Forelimb muscle (tissue), 1 donor: ENCODE measurements around the gene IL31. TPM values are rescaled to one million over a fixed set of nuclear protein-coding genes. Genes with fewer than 3 reads are reported as not detected.

Experiments
- DNase-seq: peaks from one replicate; pipeline ENCODE4 v3.0.0-alpha.2; 2013; ENCODE audit warnings: low read depth
- polyA plus RNA-seq: library from polyadenylated mRNA; unstranded; fragments of 120-200 nt; gene quantifications from one replicate; pipeline ENCODE4 v1.2.1, GENCODE V29; 2013; ENCODE audit not compliant: insufficient read length

The IL31 gene
- polyA plus RNA-seq, 1 donor = not detected

DNA sequence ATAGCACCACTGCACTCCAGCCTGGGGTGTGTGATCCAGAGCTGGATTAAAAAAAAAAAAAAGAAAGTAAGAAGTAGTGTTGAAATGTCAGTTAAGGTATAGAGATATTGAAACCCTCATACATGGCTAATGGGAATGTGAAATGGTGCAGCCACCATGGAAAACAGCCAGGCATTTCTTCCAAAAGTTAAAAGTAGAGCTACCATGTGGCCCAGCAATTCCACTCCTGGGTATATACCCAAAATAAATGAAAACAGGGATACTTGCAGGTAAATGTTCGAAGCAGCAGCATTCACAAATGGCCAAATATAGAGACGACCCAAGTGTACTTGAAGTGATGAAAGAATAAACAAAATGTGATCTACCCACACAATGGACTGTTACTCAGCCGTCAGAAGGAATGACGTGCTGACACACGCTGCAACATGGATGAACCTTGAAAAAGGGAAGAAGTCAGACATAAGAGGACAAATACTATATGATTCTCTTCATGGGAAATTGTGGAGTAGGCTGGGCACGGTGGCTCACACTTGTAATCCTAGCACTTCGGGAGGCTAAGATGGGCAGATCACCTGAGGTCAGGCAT is 15.2 kb downstream of the IL31 start:
- DNase-seq = no peak

DNA sequence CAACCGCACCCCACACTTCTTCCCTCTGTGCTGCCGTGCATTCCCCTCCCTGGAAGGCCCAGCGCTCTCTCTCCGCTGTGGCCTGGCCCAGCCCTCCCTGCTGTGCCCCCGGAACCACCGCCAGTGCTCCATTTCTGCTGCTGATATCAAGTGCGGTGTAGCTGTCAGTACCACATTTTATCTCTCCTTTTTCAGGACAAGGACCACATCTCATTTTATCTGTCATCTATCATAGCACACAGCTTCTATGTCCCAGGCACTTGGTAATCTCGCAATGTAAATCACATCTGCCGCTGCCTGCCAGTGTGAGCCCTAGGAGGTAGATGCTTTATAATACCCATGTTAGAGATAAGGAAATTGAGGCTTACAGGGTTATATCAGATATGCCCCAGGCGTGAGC is 18.3 kb downstream of the IL31 start:
- no peak for DNase-seq

DNA sequence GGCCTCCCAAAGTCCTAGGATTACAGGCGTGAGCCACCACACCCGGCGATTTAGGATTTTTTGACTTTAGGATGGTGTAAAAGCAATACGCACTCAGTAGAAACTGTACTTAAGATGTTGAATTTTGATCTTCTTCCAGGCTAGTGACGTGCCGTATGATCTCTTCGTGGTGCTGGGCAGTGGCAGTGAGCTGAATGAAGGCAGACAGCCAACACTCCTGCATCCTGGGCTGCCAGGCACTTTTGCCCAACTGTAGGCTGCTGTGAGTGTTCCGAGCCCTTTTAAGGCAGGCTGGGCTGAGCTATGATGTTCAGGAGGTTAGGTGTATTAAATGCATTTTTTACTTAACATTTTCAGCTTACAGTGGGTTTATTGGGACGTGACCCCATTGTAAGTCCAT is 21.3 kb downstream of the IL31 start:
- no peak for DNase-seq

DNA sequence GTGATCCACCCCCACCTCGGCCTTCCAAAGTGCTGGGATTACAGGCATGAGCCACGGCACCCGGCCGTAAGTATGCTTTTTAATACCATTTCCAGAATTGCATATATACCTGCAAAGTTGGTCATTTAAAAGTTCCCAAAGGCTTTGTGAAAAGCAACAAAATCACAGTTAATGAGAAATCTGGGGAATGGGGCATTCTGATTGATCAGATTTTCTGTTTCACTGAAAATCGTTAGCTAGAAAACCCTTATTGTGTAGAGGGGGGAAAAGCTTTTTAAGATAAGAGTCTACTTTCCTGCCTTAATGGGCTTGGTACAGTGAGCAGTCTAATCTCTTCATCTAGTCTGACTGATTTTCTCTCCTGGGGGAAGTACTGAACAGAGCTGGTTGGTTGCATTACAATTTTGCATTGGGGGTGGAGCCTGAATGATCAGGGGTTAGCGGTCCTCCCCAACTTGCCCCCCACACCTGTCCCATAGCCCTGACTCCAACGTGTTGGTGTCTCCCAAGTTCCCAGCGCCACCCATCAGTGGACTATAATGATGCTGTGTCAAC is 23.8 kb downstream of the IL31 start:
- DNase-seq = no peak

DNA sequence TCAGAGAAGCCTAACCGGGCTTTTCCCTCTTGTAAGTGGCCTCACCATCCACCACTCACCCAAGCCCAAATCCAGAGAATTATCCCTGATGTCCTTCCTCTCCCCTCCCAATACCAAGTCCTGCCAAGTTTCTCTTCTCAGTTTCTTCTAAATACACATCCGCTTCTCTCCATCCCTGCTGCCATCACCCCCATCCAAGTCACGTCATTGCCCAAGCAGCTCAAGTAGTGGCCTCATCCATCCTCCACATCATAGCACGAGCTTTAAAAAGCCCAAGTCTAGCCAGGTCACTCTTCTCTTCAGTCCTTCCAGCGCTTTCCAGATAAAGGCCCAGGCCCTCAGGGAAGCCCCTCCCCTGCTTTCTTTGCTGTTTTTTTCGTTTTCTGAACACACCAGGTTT is 25.4 kb downstream of the IL31 start:
- no peak for DNase-seq

DNA sequence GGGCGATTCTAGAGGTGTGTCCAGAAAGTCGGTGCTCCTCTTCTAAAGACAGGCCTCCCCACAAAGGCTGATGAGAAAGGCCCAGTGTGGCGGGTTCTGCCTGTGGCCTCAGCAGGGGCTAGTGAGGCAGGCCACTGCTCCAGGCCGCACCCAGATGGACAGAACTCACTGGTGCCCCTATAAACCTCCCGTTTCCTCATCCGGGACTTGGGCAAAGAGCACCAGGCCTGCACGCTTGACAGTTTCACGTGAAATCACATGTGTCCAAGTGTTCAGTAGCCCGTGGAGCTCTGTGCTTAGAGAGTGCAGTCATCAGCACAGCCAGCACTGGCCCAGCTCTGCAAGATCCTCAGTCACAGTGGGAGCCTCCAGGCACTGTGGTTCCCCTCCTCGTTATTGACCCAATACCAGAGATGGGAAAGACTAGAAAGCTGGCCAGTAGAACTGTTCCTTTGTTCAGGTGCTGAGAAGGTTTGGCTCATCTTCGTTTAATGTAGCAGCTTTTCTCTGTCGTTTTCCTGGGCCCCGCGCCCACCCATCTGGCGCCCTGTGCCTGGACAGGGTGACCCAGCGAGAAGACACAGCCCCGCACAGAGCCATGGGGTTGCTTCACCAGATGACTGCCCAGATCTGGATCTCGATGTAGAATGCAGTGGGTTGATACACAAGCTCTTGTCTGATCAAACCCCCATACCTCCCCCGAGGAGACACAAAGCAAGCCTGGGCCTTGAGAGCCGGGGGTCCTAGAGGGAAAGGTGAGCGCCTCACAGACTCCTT is 26.3 kb downstream of the IL31 start:
- no peak for DNase-seq

DNA sequence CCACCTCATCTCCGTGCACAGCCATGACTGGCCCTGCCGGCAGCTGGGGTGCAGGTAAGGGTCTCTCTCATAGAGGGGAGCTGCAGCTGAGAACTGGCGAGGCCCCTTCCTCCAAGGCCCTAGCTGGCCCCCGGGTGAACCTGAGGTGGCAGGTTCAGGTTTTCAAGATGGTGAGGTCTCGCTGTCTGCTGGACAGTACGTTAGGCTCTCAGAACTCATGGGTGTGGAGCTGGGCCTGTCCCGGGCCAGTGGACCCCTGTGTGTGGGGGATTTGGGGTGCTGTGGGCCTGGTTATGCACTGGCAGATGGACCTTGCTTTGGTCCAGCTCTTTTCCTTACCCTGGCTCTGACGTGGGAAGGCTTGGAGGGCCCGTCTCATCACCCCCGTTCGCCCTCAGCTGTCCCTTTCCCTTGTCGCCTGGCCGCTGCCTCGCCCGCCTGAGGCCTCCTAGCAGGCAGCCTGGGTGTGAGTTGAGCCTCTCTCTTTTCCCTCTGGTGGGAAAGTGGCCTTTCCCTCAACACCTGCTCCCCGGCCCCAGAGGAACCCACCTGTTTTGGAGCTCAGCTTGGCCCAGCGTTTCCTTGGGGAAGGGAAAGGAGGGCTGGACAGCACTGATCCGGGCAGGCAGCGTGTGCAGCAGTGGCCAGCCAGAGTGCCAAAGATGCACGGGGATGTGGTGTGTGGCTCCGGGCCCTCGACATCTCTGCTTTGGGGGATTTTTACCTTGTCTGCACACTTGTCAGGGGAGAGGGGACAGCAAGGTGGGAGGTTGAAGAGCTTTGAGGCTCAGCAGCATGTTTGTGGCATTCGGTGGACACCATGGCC is 28.3 kb downstream of the IL31 start:
- DNase-seq = no peak

DNA sequence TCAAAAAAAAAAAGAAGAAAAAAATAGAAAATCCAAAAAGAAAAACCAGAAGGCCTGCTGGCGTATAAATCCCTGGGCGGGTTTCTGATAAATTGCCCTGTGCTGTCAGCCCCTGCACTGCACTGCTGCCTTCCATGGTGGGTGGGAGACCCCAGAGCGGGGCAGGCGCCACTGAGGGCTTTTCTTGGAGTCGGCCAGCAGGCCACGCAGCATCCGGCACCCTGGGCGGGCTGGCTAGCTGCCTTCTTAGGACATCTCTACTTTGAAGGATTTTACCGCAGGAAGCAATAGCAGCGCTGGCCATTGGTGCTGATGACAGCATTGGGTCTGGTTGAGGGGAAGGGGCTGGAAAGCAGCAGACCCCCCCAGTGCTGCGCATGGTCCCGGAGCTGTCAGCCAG is 29.1 kb downstream of the IL31 start:
- DNase-seq = no peak

DNA sequence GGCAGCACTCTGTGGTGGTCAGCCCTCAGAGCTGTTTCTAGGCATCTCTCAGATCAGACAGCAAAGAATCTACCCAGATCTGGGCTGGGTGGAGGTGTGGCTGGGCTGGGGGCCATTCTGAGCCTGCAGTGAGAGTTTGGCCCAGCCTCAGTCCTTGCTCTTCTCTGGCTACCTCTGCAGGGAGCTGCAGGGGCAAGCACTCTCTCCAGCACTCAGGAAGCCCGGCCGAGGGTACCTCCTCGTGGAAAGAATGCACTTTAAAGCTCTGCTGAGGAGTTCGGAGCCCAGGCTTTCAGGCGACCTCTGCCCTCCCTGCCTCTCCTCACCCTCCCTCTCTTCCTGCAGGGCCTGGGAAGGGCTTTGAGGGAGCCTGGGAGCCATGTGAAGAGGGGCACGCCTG is 31.2 kb downstream of the IL31 start:
- DNase-seq = no peak

DNA sequence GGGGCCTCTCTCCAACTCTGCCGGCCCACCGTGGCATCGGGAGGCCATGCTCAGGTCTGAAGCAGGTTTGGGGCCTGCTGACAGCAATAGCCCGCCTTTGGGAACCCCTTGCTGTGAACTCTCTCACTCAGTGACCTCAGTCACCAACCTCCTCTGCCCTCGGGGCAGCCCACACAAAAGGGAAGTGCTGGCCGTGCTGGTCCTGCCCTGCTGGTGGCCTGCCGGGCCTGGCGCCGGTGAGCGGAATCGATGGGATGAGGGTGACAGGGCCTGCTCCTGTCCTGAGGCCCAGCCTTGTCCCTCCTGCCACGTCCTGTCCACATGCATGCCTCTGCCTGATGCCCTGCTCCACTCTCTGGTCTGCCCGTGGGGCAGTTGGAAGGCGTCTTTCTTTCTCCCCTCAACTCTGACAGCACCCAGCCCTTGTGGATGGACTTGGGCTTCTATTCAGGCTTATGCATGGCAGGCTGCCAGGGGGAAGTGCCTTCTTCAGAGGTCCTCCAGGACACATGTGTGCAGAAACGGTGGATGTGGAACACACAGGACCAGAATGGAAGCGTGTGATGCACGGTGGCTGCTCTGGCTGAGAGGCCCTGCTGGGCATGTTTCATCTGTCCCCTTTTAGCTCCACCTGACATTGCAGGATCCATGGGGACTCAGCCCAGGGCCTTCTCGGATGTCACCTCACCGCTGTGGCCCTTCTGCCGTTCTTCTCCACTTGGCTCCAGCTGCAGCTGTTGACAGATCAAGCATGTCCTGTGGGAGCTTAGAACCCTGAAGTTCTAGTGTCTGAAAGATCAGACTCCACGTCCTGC is 31.9 kb downstream of the IL31 start:
- no peak for DNase-seq

DNA sequence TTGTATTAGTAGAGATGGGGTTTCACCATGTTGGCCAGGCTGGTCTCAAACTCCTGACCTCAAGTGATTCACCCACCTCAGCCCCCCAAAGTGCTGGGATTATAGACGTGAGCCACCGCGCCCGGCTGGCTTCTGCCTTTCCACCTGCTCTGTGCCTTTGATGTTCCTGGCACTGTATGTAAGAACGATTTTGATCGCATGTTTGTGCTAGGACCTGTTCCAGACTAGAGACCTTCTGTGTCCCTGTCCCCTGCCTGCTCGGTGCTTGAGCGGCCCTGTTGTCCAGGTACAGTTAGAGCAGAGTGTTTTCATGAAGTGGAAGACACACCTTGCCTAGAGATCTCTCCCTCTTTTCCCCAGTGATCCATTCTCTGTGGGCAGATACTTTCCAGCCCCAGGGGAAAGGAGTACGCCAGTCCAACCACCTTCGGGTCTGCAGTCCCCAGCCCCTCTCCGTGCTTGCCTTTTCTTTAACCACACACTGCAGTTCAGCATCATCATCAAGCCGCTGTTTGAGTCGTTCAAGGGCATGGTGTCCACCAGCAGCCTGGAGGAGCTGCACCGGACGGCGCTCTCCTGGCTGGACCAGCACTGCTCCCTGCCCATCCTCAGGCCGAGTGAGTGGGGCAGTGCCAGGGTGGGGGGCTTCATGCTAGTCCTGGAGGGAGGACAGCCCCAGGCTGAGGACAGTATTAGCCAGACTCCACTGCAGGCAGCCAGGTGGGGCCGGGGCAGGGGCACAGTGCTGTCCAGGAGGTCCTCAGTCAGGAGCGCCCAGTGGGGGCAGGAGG is 33.4 kb downstream of the IL31 start:
- DNase-seq = no peak

DNA sequence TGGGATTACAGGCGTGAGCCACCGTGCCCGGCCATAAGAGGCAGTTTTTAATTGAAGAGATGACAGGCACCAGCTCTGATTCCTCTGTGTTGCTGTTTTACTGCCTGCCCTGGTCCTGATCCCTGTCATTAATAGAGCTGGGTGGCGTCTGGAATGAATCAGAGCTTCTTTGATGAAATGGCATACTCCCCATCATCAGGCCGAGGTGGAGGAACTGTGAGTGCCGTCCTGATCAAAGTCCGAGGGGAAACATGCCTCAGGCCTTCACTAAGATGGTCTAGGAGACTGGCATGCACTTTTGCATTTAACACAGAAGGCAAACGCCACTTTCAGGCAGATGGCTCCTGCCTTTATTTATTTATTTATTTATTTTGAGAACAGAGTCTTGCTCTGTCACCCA is 34.1 kb downstream of the IL31 start:
- DNase-seq = no peak

DNA sequence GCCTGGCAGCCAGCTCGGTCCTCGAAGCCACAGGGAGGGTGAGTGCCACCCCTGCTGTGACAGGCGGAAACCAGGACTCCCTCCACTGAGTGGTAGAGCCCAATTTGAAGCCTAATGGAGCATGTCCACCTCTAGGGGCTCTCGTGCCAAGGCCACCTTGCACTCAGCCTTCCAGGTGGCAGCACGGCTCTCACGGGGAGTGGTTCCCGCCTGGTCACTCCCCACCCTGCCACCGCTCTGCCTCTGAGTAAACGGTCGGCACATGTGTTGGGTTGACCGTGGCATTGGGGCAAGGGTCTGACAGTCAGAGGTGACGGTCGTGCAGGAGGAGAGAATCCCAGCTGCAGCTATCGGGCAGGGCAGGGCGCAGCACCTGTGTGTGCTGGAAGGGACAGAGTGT is 34.8 kb downstream of the IL31 start:
- no peak for DNase-seq

DNA sequence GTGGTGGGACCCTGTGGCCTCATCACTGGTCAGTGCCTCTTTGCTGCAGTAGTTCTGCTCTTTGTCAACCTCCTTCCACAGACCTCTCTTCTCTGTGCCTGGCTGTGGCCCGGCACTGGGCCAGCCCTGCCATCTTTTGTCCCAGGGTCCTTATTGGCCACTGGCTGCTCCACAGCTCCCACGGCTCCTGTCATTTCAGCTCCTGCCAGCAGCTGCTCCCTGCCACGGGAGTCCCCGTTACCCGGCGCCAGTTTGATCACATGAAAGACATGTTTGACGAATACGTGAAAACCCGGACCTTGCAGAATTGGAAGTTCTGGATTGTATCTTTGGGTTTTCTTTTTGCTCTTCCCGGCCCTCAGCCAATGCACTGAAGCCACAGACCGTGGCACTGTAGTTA is 35.4 kb downstream of the IL31 start:
- DNase-seq = no peak

DNA sequence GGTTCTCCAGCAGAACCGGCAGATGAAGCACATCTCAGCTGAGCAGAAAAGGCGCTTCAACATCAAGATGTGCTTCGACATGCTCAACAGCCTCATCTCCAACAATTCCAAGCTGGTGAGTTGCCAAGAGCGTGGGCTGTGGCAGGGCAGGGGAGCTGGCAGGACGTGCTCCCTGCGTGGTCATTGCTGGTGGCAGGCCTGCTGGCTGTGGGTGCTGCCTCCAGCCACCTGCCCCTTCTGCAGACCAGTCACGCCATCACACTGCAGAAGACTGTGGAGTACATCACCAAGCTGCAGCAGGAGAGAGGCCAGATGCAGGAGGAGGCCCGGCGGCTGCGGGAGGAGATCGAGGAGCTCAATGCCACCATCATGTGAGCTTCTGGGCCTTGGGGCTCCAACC is 35.8 kb downstream of the IL31 start:
- no peak for DNase-seq

DNA sequence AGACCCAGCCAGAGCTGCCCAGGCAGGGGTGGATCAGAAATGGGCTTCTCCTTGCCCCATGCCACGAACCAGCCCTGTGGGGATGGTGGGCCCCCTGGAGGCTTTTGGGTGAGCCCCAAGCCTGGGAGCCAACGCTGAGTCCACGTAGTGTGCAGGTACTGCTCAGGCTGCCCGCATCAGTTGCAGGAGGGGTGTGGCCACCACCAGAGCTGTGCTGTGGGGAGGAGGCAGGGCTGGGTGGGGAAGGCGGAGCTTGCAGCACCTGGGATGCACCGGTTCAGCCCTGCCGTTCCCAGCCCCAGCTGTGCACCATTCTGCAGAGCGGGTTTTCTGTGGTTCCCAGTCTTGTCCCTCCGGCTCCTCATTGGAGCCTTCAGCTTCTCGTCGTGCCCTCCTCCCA is 36.3 kb downstream of the IL31 start:
- no peak for DNase-seq

DNA sequence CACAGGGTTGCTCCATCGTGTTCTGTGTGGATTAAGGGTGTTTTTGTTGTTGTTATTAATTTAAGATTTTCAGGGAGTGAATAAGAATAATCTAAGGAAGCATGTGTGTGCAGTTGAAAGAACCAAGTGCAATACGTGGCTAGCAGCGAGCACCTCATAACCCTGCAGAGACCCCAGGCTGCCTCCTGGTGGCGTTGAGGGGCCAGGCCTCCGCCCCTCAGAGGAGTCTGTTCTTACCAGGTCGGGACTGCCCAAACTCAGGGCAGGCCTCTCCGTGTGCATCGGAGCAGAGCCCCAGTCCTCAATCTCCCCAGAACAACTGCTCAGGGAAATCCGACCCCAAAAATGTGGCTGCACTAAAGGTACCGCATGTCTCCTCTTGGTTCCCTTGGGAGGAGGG is 36.8 kb downstream of the IL31 start:
- no peak for DNase-seq

DNA sequence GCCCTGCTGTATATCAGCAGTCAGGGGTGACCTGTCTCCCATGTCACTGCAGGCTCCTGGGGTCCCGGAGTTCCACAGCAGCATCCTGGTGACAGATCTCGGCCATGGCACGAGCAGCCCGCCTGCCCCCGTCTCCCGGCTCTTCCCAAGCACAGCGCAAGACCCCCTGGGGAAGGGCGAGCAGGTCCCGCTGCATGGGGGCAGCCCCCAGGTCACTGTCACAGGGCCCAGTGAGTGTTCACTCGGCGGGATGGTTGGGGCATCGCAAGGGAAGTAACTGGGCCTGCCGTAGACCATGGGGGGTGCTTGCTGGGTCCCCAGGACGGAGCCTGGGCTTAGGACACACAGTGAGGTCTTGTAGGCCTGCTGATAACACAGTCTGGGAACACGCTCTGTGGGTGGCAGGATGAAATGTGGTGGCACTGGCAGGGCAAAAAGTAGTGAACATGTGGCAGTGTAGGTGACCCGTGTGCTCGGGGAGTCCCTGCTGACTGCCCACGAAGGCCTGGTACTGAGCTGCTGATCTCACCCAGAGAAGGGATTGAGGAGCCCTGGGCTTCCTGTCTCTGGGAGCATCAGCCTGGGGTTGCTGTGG is 38.5 kb downstream of the IL31 start:
- no peak for DNase-seq

DNA sequence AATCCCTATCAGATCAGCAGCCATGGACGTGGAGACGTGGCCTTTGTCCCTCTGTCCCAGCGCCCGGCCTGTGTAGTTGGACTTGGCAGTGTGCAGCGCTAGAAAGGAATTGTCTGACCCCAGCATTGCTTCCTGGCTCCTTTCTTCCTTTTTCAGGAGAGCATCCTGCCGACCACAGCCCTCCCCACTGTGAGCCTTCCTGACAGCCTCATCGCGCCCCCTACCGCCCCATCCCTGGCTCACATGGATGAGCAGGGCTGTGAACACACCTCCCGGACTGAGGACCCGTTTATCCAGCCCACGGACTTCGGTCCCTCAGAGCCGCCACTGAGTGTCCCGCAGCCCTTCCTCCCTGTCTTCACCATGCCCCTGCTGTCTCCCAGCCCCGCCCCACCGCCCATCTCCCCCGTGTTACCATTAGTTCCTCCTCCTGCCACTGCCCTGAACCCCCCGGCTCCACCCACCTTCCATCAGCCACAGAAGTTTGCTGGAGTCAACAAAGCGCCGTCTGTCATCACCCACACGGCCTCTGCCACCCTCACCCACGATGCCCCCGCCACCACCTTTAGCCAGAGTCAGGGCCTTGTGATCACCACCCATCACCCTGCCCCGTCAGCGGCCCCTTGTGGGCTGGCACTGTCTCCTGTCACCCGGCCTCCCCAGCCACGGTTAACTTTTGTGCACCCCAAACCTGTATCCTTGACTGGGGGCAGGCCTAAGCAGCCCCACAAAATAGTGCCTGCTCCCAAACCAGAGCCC is 40.6 kb downstream of the IL31 start:
- no peak for DNase-seq

DNA sequence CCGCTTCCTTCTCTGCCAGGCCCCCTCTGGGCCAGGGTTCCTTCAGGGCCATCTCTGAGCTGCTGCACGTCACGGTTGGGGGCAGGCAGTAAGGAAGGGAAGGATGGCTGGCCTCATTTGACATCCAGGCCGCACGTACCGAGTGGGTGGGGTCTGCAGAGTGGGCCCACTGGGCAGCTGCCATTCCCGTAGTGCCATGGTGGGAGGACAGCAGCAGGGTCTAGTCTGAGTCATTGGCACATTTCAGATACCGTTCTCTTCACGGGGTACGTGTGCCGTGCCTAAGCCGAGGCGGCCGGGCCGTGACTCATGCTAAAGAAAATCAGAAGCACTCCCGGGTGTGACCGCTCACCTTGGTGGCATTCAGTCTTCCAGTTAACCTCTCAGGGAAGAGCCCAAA is 43.9 kb downstream of the IL31 start:
- DNase-seq = no peak
